Nephron progenitor cell (in vitro differentiated cells): ENCODE results near the gene GRIK4.

Source experiments
- DNase-seq: peaks from one replicate; pipeline ENCODE4 v3.0.0; 2021
- H3K27ac Mint-ChIP-seq: 2 replicates; pipeline ENCODE4 v1.8.0; 2021; ENCODE audit warnings: mild to moderate bottlenecking, moderate library complexity, mixed read lengths
- H3K27me3 Mint-ChIP-seq: 2 replicates; pipeline ENCODE4 v1.8.0; 2021; ENCODE audit warnings: mild to moderate bottlenecking, low read depth, mixed read lengths; ENCODE audit not compliant: poor library complexity
- H3K36me3 Mint-ChIP-seq: 2 replicates; pipeline ENCODE4 v1.8.0; 2021; ENCODE audit warnings: low read depth, mixed read lengths
- H3K4me1 Mint-ChIP-seq: 2 replicates; pipeline ENCODE4 v1.8.0; 2021; ENCODE audit warnings: mixed read lengths
- H3K4me3 Mint-ChIP-seq: 2 replicates; pipeline ENCODE4 v1.8.0; 2021; ENCODE audit warnings: mild to moderate bottlenecking, moderate library complexity, mixed read lengths
- H3K9me3 Mint-ChIP-seq: 2 replicates; pipeline ENCODE4 v1.8.0; 2021; ENCODE audit warnings: mild to moderate bottlenecking, moderate library complexity, mixed read lengths
- CTCF ChIP-seq: fragments of 200-600 bp; sonication (generic); IDR thresholded peaks from 2 replicates; pipeline ENCODE4 v1.5.0; 2021; ENCODE audit warnings: antibody characterized with exemption

Gene GRIK4

DNA sequence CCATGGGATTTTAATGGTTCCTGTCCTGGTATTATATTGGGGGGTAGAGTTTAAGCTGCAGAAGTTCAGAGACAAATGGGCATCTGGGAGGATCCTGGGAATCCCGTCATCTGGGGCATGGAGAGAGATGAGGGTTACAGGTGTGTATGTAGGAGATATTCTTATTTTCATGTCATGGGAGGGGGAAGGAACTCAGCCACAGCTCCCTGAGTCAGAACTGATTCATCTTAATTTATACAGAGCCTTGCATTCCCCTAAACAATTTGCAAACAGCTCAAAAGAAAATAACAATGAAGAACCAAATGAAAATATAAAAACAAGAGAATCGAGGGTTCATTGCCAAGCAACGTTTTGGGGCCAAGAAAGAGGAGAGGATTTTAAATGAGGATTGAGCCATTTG, 356.4 kb downstream of the GRIK4 start:
- H3K27ac Mint-ChIP-seq = no peak overlapping the region
- no peak for TF ChIP-seq CTCF
- DNase-seq = no peak
- peaks cover 17% of the 10 kb centered on the region for H3K4me1 Mint-ChIP-seq
- no peaks in the 10 kb centered on the region for H3K36me3 Mint-ChIP-seq
- H3K4me3 Mint-ChIP-seq = no peak overlapping the region
- no peaks in the 10 kb centered on the region for H3K9me3 Mint-ChIP-seq
- H3K27me3 Mint-ChIP-seq = peaks cover 29% of the 10 kb centered on the region

DNA sequence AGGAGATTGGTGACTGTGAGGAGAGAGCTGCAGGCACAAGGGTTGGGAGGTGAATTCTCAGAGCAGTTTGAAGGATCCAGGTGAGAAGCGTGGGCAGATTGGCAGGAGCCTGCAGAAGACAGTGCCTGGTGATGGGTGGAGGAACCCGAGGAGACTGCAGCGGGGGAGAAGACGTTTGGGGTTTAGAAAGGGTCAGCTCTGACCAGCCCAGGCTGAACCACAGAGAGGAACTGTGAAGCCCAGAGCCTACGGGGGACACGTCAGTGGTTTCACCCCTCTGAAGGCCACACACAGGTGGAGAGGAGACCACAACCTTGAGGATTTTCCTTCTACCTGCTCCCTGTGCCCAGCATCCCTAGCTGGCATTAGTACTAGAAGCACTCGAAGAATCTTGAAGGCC, 357.5 kb downstream of the GRIK4 start:
- no peak for DNase-seq
- Mint-ChIP-seq H3K4me1 (peaks cover 23% of the 10 kb centered on the region), H3K4me3 (no peak overlapping the region), H3K9me3 (no peaks in the 10 kb centered on the region), H3K36me3 (no peaks in the 10 kb centered on the region), H3K27me3 (peaks cover 38% of the 10 kb centered on the region), H3K27ac (no peak overlapping the region)
- TF ChIP-seq CTCF = no peak

- H3K27ac Mint-ChIP-seq = no peak overlapping the region
- peaks cover 23% of the 10 kb centered on the region for H3K4me1 Mint-ChIP-seq
- H3K36me3 Mint-ChIP-seq = no peaks in the 10 kb centered on the region
- no peak for DNase-seq
- TF ChIP-seq CTCF = no peak
- no peaks in the 10 kb centered on the region for H3K9me3 Mint-ChIP-seq
- peaks cover 37% of the 10 kb centered on the region for H3K27me3 Mint-ChIP-seq
- no peak overlapping the region for H3K4me3 Mint-ChIP-seq
Measured at GRCh38 chr11:120869516-120870011, 358.0 kb downstream of the GRIK4 start.

DNA sequence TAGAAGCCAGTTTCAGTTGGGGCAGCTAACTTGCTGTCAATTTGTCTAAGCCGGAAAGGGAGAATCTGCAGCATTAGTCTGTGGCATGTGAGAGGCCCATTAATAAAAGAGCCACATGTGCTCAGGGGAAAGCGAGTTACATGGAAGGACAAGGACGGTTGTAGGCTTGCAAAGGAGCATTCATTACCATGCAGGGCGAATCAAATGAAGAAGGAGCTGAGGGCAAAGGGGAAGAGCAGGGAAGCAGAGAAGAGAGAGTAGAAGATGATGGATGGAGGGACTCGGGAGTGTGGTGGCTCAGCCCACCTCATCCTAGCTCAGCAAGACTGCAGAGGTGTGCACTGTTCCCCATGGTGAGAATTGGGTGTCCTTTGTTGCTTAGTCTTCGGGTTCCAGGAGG, 359.6 kb downstream of the GRIK4 start:
- peaks cover 23% of the 10 kb centered on the region for H3K4me1 Mint-ChIP-seq
- no peak for TF ChIP-seq CTCF
- peaks cover 2% of the 10 kb centered on the region for H3K36me3 Mint-ChIP-seq
- H3K27me3 Mint-ChIP-seq = peaks cover 37% of the 10 kb centered on the region
- peaks cover 1% of the 10 kb centered on the region for H3K9me3 Mint-ChIP-seq
- no peak overlapping the region for H3K27ac Mint-ChIP-seq
- DNase-seq = no peak
- H3K4me3 Mint-ChIP-seq = no peak overlapping the region

- DNase-seq = no peak
- Mint-ChIP-seq H3K4me3 (no peak overlapping the region), H3K27me3 (peaks cover 36% of the 10 kb centered on the region), H3K36me3 (peaks cover 5% of the 10 kb centered on the region), H3K27ac (no peak overlapping the region), H3K9me3 (peaks cover 4% of the 10 kb centered on the region), H3K4me1 (peaks cover 23% of the 10 kb centered on the region)
- TF ChIP-seq CTCF = no peak
Measured at GRCh38 chr11:120871924-120872323, 360.4 kb downstream of the GRIK4 start.

GRCh38 chr11:120873966-120874735, 362.6 kb downstream of the GRIK4 start:
- no peak for DNase-seq
- peaks cover 5% of the 10 kb centered on the region for H3K36me3 Mint-ChIP-seq
- no peak overlapping the region for H3K27ac Mint-ChIP-seq
- peaks cover 23% of the 10 kb centered on the region for H3K4me1 Mint-ChIP-seq
- peaks cover 4% of the 10 kb centered on the region for H3K9me3 Mint-ChIP-seq
- H3K4me3 Mint-ChIP-seq = no peak overlapping the region
- no peak for TF ChIP-seq CTCF
- peaks cover 24% of the 10 kb centered on the region for H3K27me3 Mint-ChIP-seq
